ENCODE measurements around the gene TBC1D13. TPM values are rescaled to one million over a fixed set of nuclear protein-coding genes. Genes with fewer than 3 reads are reported as not detected.
"Not testable (repeated sequence)": the region's sequence is repeated elsewhere in the genome, so short reads cannot be mapped to it uniquely, and the experiment has no call there.

Gene TBC1D13
- polyA plus RNA-seq, 1 donor from 2014 or later = 30.0 TPM

DNA sequence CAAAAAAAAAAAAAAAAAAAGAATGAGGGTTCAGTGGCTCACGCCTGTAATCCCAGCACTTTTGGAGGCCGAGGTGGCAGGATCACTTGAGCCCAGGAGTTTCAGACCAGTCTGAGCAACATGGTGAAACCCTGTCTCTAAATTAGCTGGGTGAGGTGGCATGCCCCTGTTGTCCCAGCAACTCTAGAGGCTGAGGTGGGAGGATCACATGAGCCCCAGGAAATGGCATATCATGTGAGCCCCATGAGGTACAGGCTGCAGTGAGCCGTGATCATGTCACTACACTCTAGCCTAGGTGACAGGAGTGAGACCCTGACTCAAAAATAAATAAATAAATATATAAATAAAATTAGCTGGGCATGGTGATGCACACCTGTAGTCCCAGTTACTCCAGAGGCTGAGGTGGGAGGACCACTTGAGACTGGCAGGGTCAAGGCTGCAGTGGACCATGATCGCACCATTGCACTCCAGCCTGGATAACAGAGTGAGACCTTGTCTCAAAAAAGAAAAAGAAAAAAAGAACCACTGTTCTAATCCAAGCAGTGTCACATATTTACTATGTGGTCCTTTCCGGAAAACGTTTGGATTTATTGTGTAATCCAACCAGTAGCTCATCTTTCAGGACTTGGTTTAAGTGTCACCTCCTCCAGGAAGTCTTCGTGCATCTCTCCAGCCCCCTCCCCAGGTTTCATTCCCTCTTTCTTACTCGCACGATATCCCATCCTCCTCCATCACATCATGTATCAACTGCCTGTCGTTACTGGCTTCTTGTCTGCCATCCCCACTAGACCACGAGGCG lies 54.8 kb downstream of the TBC1D13 start:
- Histone ChIP-seq H3K4me2 (ENCODE audit: low read length) (no peak overlapping the region), H2AFZ (ENCODE audit: low read depth, low read length) (no peak overlapping the region), H3K9me2 (ENCODE audit: insufficient read depth, low read length) (no peaks in the 10 kb centered on the region), H3K27me3 (ENCODE audit: insufficient read depth, low read depth, low read length) (no peaks in the 10 kb centered on the region), H4K20me1 (ENCODE audit: insufficient read depth) (no peaks in the 10 kb centered on the region), H3K79me2 (replicated peaks; ENCODE audit: insufficient read depth, low read length) (no peaks in the 10 kb centered on the region), H3K27ac (ENCODE audit: low read length) (no peak overlapping the region), H3K4me3 (ENCODE audit: low read length) (no peak overlapping the region), H3K36me3 (ENCODE audit: insufficient read depth, low read length) (no peaks in the 10 kb centered on the region), H3K9ac (ENCODE audit: low read length) (no peak overlapping the region), H3K9me3 (ENCODE audit: low read length) (no peaks in the 10 kb centered on the region), H3F3A (ENCODE audit: insufficient read depth, low read length, poor library complexity, severe bottlenecking) (no peaks in the 10 kb centered on the region)
- TF ChIP-seq EZH2 (IDR thresholded peaks at IDR 0.05; ENCODE audit: borderline replicate concordance, insufficient read depth, low read length, poor library complexity, severe bottlenecking) (no peak), EP300 (conservative IDR thresholded peaks at IDR 0.05; ENCODE audit: poor library complexity, severe bottlenecking) (no peak), MXI1 (conservative IDR thresholded peaks at IDR 0.05; ENCODE audit: poor library complexity, severe bottlenecking) (no peak), SMC3 (conservative IDR thresholded peaks at IDR 0.05; ENCODE audit: poor library complexity) (no peak), TAF1 (IDR thresholded peaks at IDR 0.05; ENCODE audit: low read depth) (no peak), RAD21 (conservative IDR thresholded peaks at IDR 0.05) (no peak), POLR2AphosphoS5 (IDR thresholded peaks at IDR 0.05) (no peak)
- TF ChIP-seq, protein P1, sequence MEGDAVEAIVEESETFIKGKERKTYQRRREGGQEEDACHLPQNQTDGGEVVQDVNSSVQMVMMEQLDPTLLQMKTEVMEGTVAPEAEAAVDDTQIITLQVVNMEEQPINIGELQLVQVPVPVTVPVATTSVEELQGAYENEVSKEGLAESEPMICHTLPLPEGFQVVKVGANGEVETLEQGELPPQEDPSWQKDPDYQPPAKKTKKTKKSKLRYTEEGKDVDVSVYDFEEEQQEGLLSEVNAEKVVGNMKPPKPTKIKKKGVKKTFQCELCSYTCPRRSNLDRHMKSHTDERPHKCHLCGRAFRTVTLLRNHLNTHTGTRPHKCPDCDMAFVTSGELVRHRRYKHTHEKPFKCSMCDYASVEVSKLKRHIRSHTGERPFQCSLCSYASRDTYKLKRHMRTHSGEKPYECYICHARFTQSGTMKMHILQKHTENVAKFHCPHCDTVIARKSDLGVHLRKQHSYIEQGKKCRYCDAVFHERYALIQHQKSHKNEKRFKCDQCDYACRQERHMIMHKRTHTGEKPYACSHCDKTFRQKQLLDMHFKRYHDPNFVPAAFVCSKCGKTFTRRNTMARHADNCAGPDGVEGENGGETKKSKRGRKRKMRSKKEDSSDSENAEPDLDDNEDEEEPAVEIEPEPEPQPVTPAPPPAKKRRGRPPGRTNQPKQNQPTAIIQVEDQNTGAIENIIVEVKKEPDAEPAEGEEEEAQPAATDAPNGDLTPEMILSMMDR (IDR thresholded peaks at IDR 0.05; ENCODE audit: poor library complexity, severe bottlenecking) = no peak
- TF ChIP-seq, protein P2, sequence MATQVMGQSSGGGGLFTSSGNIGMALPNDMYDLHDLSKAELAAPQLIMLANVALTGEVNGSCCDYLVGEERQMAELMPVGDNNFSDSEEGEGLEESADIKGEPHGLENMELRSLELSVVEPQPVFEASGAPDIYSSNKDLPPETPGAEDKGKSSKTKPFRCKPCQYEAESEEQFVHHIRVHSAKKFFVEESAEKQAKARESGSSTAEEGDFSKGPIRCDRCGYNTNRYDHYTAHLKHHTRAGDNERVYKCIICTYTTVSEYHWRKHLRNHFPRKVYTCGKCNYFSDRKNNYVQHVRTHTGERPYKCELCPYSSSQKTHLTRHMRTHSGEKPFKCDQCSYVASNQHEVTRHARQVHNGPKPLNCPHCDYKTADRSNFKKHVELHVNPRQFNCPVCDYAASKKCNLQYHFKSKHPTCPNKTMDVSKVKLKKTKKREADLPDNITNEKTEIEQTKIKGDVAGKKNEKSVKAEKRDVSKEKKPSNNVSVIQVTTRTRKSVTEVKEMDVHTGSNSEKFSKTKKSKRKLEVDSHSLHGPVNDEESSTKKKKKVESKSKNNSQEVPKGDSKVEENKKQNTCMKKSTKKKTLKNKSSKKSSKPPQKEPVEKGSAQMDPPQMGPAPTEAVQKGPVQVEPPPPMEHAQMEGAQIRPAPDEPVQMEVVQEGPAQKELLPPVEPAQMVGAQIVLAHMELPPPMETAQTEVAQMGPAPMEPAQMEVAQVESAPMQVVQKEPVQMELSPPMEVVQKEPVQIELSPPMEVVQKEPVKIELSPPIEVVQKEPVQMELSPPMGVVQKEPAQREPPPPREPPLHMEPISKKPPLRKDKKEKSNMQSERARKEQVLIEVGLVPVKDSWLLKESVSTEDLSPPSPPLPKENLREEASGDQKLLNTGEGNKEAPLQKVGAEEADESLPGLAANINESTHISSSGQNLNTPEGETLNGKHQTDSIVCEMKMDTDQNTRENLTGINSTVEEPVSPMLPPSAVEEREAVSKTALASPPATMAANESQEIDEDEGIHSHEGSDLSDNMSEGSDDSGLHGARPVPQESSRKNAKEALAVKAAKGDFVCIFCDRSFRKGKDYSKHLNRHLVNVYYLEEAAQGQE (IDR thresholded peaks at IDR 0.05; ENCODE audit: borderline replicate concordance) = no peak

DNA sequence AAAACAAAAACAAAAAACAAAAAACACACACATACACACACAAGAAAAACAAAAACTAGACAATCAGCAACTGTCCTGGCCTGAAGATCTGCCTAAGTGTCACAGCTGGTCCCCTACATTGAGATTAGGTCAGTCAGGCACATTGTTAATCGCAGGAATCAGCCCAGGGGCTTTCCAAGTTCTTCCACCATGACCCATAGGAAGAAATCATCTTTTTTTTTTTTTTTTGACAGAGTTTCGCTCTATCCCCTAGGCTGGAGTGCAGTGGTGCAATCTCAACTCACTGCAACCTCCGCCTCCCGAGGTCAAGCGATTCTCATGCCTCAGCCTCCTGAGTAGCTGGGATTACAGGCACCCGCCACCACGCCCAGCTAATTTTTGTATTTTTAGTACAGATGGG lies 56.1 kb downstream of the TBC1D13 start:
- not testable (repeated sequence) for H3K36me3 ChIP-seq (ENCODE audit: insufficient read depth, low read length); H3F3A ChIP-seq (ENCODE audit: insufficient read depth, low read length, poor library complexity, severe bottlenecking); H4K20me1 ChIP-seq (ENCODE audit: insufficient read depth); H3K9me2 ChIP-seq (ENCODE audit: insufficient read depth, low read length); H2AFZ ChIP-seq (ENCODE audit: low read depth, low read length); H3K79me2 ChIP-seq (replicated peaks; ENCODE audit: insufficient read depth, low read length); H3K9me3 ChIP-seq (ENCODE audit: low read length); H3K27me3 ChIP-seq (ENCODE audit: insufficient read depth, low read depth, low read length); H3K4me2 ChIP-seq (ENCODE audit: low read length); H3K9ac ChIP-seq (ENCODE audit: low read length); H3K27ac ChIP-seq (ENCODE audit: low read length); H3K4me3 ChIP-seq (ENCODE audit: low read length)

Data from neural cell (in vitro differentiated cells).